Islet of Langerhans (tissue), 1 donor: ENCODE results near the gene SHROOM3.
"Not testable (repeated sequence)": the region's sequence is repeated elsewhere in the genome, so short reads cannot be mapped to it uniquely, and the experiment has no call there.

Source experiments
- FAIRE-seq: peaks from one replicate; lab custom pipeline; 2011; peaks lifted over from hg19 to GRCh38; lab: Jason Lieb, UNC

Gene SHROOM3

DNA sequence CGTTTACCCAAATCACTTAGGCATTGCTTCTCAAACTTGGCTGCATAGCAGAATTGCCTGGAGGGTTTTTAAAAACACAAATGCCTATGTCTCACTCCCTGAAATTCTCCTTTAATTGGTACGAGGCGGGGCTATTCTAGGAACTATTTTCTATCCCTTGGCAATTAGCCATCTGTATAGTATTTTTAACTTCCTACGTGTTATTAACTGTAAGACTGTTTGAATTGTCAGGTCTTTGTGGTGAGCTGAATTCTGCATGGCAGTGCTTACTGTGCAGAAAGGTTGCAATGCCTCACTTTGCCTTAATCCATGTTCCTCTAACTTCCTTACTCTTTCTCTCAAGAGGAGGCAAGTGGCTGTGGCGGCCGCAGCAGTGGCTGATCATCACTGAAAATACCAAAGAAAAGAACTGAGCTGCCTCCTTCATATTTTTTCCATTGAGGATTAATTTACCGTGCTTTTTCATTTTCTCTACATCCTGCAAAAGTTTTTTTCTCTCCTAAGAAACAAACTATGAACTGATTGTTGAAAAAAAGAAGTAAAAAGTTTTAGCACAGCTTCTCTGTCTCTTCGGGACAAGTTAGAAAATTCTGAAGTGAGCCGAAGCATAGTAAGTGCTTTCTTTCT, at the start of gene SHROOM3:
Gene SHROOM3 (plus strand): TSS at position 329 of the 627 bp plus-strand sequence. CDS start 824 bp downstream, outside the sequence.
- no peak for FAIRE-seq

DNA sequence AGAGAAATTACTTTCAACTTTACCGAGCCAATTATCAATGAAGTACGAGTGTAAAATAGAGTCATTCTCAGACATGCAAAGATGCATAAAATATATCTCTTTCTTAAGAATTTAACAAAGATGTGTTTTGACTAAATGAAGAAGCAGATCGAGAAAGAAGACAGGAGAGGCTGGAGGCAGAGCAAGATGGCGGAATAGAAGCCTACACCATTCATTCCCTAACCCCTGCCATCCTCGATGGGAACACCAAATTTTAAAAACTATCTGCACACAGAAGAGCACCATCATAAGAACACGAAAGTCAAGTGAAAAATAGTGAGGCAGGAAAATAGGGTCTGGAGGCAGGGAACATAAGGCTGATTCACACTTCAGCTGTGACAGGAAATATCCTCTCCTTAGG, 49.1 kb upstream of the SHROOM3 start:
- no peak for FAIRE-seq

DNA sequence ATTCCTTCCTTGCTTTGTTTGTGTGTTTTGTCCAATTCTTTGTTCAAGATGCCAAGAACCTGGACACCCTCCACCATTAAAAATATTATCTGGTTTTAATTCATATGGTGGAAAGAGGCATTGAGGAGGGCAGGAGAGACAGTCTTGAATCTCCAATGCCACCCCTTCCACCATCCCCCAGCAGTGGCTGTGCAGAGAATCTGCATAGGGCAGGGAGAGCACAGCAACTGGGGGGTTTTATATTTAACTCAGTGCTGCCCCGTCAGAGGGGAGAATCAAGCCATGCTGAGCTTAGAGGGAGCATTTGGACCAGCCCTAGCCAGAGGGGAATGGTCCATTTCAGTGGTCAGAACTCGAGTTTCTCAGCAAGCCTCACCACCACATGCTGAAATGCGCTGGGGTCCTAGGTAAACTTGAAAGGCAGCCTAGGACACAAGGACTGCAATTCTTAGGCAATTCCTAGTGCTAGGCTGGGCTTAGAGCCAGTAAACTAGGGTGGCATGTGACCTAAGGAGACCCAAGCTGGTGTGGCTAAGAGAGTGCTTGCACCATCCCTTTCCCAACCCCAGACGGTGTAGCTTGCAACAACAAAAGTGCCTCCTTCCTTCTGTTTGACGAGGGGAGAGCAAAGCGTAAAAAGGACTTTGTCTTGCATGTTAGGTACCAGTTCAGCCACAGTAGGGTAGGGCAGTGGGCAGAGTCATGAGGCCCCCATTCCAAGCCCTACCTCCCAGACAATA, 48.3 kb upstream of the SHROOM3 start:
- no peak for FAIRE-seq

DNA sequence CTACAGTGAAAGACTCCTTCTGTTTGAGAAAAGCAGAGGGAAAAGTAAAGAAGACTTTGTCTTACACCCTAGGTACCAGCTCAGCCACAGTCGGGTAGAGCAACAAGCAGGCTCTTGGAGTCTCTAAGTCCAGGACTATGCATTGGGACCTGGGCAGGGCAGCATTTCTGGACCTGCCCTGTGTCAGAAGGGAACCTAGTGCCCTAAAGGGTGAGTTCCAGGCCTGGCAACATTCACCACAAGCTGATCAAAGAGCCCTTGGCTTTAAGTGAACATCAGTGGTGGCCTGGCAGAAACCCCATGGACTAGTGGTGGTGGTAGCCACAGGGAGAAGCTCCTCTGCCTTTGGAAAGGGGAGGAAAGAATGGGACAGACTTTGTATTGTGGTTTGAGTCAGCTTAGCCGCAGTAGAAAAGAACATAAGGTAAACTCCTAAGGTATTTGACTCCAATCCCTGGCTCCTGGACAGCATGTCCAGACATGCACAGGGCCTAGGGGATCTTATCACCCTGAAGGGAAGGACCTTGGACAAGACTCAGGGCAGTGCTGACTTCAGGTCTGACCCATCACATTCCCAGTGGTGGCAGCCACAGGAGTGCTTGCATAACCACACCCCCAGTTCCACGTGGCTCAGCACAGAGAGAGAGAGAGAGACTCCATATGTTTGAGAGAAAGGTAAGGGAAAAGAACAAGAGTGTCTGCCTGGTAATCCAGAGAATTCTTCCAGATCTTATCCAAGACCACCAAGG, 46.7 kb upstream of the SHROOM3 start:
- no peak for FAIRE-seq

DNA sequence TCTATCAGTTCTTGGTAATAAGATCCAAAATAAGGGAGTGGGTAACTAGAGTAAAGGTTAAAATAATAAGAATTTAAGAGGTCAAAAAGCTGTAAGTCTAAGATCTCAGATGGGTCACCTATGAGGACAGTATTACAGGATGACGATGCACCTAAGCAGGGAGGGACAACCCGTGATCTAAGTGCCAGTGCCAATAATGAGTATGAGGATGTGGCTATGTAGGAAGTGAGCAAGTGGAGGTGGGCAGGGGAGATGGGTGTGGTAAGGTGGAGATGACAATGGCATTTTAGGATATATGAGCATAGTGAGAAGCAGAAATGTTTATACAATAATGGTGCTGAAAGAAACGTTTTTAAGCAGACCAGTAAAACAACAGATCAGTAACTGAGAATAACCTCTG, 33.4 kb upstream of the SHROOM3 start:
- no peak for FAIRE-seq

DNA sequence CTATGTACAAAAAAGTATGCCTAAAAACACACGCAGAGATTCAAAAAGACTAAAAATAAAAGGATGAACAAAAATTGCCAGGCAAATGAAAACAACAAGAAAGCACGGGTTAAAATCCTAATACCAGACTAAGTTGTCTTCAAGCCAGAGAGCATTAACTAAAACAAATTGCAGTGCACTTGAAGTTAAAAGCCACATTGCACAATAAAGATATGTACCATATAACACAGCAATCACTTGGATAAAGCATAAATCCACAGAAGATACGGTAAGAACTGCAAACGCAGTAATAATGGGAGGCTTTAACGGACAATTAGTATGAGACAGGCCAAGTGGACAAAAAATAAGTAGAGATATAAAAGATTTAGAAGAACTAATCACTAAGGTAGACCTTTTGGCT, 28.9 kb upstream of the SHROOM3 start:
- FAIRE-seq = peak; percentile 21

DNA sequence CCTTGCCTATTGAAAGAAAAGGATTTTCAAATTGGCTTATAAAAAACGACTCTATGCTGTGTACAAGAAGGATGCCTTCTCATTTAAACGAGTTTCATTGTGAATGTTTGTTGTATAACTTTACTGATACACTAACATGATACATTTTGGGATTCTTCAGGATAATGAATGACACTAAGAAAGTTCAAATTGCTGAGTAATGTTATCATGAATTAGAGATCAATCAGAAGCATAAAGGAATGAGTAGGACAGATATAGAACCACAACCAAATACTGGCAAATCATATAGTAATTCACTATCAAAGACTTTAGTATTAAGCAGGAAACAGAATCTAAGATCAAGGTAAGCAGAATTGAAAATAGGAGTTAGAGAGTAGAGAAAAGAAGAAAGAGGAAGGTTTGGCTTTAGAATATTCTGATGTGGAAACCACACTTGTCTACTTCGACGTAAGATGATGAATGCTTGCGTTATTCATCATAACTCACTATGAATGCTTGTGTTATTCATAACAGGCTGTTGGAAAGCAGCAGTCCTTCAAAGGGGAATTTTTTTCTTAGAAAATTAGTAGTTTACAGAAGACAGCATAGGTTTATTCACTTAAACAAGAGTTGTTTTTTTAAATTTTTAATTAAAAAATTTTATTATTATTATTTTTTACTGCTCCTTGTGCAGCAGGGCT, 27.4 kb upstream of the SHROOM3 start:
- FAIRE-seq = no peak

DNA sequence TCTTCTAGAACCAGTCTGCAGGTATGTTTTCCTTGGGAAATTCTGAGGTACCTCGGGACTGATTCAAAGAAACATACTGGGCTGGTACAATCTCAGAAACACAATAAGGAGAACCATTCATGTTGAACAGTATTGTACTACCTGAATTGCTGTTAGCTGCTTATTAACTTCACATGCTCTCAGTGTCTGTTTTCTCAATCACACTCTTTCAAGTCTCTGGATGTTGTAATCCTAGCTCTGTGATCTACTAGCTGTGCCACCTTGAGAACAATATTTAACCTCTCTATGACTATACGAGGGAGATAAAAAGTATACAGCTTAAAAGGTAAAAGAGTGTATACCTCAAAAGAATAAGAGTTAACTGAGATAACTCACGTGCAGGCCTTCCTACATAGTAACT, 24.4 kb upstream of the SHROOM3 start:
- FAIRE-seq = no peak

DNA sequence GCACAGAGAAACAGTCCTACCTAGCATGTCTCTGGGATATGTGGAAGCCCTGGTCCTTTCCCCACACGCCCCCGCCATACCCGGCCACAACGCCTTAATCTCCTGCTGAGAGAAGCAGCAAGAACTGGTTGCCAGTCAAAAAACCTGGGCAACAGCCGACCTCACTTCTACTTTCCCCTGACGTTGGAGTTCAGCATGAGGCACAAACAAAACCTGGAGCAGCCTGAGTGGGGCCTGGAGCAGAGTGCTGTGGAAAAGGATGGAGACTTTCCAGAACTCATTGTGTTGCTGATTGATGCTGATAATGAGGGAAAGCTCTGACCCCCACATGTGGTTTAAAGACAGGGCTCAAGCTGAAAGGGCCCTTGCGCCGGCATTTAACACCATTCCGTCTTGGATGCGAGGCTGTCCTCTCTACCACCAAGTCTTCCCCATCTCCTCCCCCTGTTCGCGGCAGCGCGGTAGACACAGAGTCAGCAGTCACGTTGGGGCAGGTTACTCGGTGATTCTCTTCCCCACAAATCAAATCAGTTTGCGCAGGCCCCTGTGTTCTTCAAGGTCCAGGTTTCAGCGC, 14.8 kb upstream of the SHROOM3 start:
- FAIRE-seq = peak; percentile 38

DNA sequence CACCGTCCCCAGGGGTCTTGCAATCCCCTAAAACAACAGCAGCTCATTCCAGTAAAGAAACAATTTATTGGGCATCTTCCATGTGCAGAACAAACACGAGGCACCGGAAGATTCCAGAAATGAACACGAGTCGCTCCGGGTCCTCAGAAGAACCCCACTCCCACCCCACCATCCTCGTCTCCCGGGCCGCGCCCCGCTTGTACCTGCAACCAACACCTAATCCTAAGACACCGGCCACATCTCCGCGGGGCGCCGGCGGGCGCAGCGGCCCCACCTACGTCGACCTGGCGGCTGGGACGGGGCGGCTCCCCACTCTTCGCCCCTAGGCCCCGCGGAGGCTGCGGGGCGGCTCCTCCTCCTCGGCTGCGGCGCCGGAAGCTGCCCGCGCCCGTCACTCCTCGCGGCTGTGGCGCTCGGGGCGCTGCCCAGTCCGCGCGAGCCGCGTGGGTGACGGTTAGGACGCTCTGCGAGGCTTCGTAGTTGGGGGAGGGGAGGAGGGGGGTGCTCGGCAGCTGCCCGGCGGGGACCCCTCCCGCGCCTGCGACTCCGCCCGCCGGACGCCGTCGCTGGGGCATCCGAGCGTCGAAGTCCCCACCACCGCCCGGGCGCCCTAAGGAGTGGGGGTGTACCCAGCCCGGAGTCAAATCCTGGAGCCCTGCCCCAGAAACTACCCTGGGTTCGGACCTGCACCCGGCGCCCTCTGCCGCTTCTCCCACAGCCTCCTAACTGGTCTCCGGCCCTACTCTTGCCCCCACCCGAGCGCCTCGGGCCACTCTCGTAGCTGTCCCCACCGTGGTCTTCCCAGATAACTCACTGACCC, 14.1 kb upstream of the SHROOM3 start, which contains the start of gene CCDC158:
Gene CCDC158 (minus strand): TSS at position 380 of the 820 bp plus-strand sequence. CDS start 17,934 bp downstream, outside the sequence.
- FAIRE-seq = no peak

DNA sequence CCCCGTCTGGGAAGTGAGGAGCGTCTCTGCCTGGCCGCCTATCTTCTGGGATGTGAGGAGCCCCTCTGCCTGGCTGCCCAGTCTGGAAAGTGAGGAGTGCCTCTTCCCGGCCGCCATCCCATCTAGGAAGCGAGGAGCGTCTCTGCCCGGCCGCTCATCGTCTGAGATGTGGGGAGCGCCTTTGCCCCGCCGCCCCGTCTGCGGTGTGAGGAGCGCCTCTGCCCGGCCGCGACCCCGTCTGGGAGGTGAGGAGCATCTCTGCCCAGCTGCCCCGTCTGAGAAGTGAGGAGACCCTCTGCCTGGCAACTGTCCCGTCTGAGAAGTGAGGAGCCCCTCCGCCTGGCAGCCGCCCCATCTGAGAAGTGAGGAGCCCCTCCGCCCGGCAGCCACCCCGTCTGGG, 11.9 kb upstream of the SHROOM3 start:
- FAIRE-seq = not testable (repeated sequence)

DNA sequence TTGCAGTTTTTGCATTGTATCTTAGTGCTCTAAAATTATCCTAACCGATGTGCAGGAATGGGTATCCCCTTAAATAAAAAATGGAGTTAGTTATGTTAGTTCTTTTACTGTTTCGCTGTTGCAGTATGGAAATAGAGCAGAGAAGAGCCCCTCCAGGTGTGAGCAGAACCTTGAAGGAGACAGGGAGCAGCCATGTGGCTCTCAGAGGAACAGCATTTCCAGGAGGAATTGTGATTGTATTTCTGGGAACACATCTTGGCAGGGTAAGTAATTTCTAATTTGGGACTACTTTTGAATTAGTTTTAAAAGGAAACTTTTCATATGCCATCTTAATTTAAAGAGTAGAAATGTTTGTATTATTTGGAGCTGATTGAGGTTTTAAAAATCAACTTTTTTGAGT, 8.8 kb upstream of the SHROOM3 start:
- FAIRE-seq = peak; percentile 93

DNA sequence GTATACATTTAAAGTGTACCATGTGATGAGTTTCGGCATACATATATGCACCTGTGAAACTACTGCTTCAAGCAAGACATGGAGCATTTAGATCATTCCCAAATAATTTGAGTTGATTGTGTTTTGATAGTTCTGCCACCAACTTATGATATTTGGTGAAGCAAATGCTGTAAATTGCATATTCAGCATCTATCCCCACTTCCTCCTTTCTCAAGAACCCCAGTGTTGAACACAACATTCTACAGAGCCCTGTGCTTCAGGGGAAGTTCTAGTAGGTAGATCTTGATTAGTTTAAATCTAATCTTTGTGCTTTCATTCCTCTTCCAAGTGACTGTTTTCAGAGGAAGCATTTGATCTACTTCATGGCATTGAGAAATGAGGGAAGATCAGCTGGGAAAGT, 5.4 kb upstream of the SHROOM3 start:
- no peak for FAIRE-seq

DNA sequence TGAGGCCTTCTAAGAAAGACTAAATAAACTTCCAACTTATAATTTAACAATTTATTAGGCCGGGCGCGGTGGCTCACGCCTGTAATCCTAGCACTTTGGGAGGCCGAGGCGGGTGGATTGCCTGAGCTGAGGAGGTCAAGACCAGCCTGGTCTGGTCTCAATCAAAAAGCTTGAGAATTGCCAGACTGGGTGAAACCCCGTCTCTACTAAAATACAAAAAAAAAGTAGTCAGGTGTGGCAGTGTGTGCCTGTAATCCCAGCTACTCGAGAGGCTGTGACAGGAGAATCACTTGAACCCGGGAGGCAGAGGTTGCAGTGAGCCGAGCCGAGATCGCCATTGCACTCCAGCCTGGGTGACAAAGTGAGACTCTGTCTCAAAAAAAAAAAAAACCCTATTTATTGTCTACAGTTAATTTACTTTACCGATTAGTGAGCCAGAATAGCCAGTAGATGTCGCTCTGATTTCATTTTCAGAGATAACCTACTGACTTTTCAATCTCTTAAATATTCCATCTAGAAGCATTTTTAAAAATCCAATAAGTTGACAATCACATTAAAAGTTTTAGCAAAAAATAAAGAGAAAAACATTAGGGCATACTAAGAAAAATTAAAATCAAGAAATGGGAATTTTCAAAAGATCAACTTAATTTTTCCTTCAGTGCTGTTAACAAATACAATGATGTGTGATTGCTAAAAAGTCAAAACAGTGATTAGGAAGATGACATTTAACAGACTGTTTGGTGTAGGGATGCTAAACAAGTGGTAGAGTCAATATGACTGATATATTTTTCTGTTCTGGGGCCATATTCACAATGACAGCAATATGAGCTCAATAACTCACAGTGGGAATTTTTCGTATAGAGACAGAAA, 4.3 kb upstream of the SHROOM3 start:
- FAIRE-seq = peak; percentile 100

DNA sequence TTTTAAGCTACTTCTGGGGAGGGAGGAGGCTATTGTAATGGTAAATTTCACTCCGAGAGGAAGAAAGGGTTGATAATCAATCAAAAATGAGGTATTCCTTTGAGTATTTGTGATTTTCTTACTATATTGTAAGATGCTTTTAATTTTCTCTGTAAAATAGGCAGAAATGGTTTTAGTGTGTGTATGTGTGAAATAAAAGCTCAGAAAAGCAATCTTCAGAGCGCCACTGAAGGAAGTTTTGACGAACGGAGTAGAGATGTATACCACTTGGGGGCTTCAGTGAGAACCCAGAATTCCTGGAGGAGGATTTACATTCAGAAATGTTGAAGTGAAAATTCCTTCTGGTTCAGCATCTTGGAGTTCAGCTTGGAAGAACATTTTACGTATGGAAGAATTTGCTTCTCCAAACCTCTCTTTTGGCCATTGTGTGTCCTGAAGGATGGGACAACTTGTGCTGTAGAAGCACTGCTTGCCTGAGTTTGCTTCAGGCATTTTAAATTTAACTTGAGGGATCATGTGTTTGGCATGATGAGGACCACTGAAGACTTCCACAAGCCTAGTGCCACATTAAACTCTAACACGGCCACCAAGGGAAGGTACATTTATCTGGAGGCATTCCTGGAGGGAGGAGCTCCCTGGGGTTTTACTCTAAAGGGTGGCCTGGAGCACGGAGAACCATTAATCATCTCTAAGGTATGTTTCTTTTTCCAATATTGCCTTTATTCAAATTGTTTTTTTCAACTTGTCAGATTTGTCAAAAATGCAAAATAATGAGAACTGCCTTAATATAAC, 695 bp downstream of the SHROOM3 start:
- no peak for FAIRE-seq

DNA sequence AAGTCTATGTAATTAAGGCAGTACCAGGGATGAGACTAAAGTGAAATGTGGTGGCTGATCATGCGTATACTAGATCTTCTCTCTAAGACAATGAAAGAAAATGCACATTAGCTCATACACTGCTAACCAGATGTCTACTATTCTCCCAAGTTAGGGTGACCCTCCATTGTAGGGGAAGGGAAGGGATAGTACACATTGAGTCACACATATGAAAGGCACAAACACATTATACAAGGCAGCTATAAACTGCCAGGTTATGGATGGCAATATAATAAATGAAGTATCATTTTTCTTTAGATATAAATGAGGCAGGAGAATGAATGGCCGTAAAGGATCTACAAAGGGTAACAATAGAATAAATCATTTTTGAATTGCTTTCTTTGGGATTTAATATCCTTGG, 4.5 kb downstream of the SHROOM3 start:
- no peak for FAIRE-seq

DNA sequence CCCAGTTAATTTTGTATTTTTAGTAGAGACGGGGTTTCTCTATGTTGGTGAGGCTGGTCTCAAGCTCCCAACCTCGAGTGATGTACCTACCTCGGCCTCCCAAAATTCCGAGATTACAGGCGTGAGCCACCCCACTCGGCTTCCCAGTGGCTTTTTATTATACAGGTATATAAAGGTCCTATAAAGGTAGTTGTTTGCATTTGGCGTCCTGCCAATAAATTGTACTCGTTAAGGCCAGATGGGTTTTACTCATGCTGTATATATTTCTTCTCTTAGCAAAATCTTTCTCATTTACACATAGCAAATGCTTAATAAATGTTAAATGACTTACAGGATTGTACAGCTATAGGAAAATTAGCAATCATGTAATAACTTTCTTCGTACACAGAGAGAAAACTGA, 6.9 kb downstream of the SHROOM3 start:
- FAIRE-seq = no peak

DNA sequence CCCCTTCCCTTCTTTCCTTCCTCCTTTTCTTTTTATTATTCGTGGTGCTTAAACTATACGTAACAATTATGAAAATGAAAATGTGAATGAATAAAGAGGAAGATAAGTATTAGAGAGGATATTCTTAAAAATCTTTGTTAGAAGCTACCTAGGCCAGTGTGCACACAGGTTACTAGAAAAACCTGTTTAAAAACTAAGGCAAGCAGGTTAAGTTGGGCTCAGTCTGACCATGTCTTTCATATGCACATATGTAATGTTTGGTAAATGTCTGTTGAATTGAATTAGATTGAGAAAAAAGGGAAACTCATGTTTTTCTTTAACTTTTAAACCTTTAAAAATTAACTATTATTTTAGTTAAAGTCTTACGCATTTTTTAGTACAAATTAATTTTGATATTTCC, 7.8 kb downstream of the SHROOM3 start:
- FAIRE-seq = no peak

DNA sequence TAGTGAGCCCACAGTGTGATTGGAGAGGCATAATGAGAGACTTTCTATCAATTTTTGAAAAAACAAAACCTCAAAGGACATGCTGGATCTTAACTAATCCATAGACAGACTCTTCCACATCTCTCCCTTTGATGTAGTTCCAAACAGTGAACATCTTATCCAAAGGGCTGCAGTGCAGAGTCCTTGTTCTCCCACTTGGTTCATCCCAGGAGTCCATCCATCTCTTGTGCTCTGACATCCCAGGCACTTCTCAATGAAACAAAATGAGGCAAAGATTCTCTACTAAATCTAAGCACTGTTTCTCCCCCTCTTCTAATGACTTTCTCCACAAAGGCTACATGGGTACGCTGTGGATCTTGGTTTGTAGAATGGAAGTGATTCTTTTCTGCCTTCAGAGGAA, 8.3 kb downstream of the SHROOM3 start:
- no peak for FAIRE-seq

DNA sequence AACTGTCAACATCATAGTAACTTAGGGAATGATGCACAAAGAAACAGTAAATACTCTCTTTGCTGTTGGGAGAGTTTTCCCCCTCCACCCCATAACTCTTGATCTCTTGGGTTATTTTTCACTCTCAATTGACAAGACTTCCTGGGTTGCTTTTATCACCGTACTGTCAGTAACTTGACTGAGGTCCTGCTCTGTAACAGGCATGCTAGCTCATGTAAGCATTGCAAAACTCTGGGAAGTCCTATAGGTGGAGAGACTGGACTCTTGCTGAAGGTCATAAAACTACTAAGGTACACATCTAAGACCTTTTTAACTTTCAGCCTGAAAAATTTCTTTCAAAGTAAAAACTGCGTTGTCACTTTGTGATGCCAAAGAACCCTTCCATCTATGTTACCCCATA, 10.9 kb downstream of the SHROOM3 start:
- no peak for FAIRE-seq
